HL-60/S4 (cell line): ENCODE measurements around the gene PALD1.
"Not testable (repeated sequence)": the region's sequence is repeated elsewhere in the genome, so short reads cannot be mapped to it uniquely, and the experiment has no call there.

Experiments used
- in situ Hi-C: fragments of 300-500 bp; cut with MboI; formaldehyde crosslinking; loops from 2 replicates; pipeline ENCODE4 v1.14.3; 2022; ENCODE audit warnings: low sequenced_read_pairs

Gene PALD1

GRCh38 chr10:70567603-70568002 lies 89.0 kb downstream of the PALD1 start:
- in situ Hi-C loops, result loop anchor here (10.0 kb wide), 1 partner anchor 197 kb away; no protein-coding TSS in a partner anchor

GRCh38 chr10:70568113-70568512 lies 89.5 kb downstream of the PALD1 start:
- in situ Hi-C loops, result loop anchor here (10.0 kb wide), 1 partner anchor 197 kb away; no protein-coding TSS in a partner anchor

GRCh38 chr10:70568781-70569495 lies 90.4 kb downstream of the PALD1 start:
- in situ Hi-C loops, result loop anchor here (10.0 kb wide), 1 partner anchor 196 kb away; no protein-coding TSS in a partner anchor

DNA sequence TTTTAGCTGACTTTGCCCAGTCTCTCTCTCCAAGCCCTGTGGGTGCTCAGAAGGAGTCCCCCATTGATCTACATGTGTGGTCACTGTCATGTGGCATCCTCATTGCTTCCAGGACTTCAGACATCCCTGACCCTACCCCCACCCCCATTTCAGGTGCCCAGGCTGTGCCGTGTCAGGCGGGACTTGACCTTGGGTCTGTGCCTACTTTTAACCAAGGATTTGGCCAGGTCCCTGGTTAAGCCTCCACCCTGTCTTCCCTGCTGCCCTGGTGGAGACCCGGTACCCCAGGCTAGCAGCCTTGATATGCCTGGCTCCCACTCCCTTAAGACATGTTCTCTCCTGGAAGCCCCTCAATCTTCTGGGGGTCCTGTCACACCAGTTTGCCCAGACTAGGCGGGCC lies 92.7 kb downstream of the PALD1 start:
- in situ Hi-C loops, result no loop called here

GRCh38 chr10:70571636-70572439 lies 93.3 kb downstream of the PALD1 start:
- in situ Hi-C loops, result no loop called here

DNA sequence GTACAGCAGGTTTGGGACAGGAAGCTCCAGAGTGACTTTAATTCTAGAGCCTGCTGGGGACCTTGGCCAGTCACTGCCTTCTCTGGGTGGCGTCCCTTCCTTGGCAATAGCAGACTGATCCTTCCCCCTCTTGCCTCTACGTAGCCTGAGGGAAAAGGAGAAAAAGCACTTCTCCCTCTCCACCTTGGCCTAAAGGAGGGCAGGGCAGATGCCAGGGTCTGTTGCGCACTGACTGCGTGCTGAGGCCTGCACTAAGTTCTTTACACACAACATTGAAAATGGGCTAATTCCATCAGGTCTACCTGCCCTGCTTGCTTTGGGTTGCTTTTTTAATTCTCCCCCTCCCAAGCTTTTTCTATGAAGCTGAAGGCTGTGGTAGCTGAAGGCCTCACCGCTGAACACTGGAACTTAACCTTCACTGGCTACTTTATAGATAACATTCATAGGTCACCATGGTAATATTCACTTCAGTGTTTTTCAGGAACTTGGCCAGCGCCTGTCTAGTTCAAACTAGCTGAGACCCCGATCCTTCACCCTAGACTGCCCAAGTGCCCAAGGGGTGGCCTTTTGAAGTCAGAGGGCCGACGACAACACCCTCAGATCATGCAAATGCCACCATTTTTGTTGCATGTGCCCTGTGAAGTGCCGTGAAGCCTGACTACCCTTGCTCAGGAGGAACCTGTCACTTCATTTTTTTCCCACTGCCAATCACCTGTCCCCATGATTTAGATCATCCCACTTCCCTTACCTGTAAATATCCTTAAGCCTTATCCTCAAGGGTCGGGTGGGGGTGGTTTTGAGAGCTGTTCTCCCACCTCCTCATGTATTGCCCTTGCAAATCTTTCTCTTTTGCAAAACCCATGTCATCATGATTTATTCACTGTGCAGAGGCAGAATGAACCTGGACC lies 95.3 kb downstream of the PALD1 start:
- in situ Hi-C loops, result no loop called here

DNA sequence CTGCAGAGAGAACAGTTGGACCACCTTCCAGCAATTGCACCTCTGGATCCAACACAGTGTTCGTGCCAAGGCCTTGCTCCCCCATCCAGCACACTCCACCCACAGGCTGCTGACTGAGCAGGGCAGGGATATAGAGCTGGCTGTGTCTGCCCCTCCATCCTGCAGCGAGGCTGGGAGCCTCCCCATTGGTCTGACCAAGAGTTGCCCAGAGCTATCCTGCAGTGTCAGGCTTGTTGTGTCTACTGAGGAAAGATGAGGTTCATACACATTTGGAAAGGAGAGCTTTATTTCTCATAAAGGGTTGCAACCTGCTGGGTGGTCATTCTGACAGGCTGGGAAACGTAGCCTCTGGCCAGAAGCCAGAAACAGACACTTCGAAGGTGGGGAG lies 96.9 kb downstream of the PALD1 start:
- in situ Hi-C loops, result no loop called here

DNA sequence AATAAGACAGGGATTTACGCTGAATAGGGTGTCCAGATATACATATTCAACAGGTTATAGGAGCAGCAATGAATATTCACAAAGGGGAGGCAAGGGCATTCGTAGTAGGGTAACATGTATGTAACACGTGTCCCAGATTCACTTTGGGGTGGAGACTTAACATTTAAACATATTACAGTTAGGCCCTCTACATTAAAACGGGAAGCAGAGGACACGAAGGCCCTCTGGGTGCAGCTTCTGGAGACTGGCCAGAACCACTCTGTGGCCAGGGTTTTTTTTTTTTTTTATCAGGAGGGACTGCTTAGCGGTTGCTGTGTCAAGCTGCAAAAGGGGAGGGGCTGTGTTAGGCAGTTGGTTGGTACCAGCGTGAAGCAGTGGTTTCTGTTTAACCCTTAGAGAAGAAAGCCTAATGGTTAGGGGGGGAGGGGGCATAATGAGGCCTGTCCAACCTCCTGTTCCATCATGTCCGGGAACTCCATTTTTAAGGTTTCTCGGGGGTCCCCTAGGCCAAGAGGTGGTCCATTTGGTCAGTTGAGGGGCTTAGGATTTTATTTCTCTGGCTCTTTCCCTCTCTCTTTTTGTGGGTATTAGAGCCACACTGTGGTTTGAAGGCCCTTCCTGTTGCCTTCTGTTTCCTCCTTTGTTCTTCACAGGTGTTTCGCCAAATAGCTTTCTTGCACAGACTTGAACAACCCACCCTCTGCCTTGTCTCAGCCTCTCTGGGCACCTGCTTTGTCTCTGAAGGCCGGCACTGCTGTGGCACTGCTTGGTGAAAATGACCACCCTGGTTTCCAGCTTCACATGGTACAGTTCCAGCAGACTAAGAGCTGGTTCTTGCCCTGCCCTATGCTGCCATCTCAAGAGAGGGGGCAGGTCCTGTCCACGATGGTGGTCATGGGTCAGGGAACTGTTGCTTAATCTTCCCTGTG lies 97.6 kb downstream of the PALD1 start:
- in situ Hi-C loops, result no loop called here

- in situ Hi-C loops, result no loop called here
These were observed 98.4 kb downstream of the PALD1 start for GRCh38 chr10:70576803-70577517.

- in situ Hi-C loops, result no loop called here
These were observed 99.9 kb downstream of the PALD1 start for GRCh38 chr10:70578371-70578947.

GRCh38 chr10:70579234-70580002 lies 100.9 kb downstream of the PALD1 start:
- in situ Hi-C loops, result no loop called here

GRCh38 chr10:70581176-70581575 lies 102.6 kb downstream of the PALD1 start:
- in situ Hi-C loops, result not testable (repeated sequence)

DNA sequence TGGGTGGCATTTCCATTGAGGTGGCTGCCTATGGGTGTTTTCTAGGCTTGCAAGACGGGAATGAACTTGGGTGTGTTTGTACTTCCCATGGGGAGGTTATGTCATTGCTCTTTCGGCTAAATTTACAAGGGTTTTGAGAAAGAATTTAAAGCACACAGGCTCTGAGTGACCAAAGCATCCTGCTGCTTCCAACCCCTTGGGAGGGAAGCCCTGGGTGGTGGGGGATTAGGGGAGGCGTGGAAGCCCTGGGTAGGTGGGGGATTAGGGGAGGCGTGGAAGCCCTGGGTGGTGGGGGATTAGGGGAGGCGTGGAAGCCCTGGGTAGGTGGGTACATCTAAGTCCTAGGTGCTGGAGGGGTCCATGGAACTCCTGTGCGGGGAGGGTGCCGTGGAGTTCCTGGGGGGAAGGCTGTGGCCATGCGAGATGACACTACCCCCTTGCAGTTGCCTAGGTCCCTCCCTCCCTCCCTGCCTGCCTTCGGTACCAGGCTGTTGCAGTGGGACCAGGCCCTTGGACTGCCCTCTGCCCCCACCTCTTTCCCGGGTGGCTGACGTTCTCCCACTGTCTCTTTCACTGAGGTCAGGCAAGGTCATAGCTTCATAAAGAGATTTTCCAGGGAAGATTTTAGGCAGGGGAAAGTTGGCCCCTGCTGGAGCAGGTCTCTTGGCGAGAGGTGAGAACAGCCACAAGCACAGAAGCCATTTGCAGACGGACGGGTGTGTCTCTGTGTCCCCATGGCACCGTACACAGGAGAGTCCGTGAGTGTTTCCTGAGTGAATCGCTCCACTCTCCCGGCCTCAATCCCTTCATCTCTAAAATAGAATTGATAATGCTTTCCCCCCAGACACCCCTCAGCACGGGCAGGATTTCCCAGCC lies 104.5 kb downstream of the PALD1 start:
- in situ Hi-C loops, result no loop called here

- in situ Hi-C loops, result no loop called here
These were observed 105.1 kb downstream of the PALD1 start for GRCh38 chr10:70583669-70584037.

- in situ Hi-C loops, result no loop called here
These were observed 105.8 kb downstream of the PALD1 start for GRCh38 chr10:70584366-70584765.

- in situ Hi-C loops, result no loop called here
These were observed 106.5 kb downstream of the PALD1 start for GRCh38 chr10:70584909-70585544.
